HG03060 (cell line): ENCODE data around the gene GLYATL2.

Experiments
- ATAC-seq: cut with Tn5 transposase; IDR thresholded peaks from one replicate; pipeline ENCODE4 v1.9.1; 2021; ENCODE audit warnings: low read depth, moderate number of reproducible peaks; ENCODE audit not compliant: unreplicated experiment

The GLYATL2 gene

DNA sequence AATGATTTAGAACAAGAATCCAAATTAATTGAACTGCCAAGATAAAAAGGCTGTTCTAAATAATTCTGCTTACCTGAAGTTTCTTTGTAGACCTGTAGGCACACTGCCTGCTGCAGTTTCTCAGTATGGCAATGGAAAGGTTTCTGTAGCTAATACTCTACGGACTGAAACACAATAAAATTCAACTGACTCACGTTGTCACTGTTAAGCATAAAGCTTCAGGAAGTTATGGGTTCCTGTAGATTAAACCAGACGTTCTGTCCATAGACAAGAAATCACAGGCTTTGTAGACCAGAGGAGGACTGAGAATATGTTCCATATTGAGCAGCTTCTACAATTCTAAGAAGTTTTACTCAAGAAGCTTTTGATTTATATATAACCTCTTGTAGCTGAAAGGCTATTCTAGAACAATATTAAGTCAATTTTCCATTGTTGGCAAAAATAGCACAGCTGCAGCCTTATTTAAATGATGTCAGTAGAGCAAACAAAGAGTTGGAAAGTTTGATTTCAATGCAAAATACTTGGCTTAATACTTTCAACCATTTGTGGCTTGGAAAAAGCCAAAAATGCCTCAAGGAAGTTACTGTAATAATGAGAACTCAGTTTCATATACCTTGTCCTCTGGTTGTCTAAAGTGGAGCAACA is at the start of gene GLYATL2:
Gene GLYATL2, minus strand, starts transcription at position 344 of the 645 bp plus-strand sequence. CDS start 5,092 bp downstream, outside the sequence.
- ATAC-seq = no peak

DNA sequence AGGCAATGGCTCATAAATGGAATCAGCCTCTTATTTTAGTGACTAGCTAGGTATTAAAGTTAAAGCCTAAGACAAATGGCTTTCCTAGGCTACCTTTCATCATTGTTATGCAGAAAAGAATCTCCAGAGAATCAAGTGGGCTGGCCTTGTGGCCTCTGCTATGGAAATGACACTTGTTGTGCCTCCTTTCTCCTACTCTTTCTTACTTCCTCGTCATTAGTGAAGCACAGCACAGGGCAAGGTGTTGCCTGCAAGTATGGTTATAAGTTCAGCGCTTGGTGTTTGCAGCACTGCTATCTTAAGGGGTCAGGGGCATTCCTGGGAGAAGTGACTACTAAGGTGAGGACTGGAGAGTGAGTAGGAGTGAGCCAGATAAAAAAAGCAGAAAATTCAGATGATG is 49.4 kb upstream of the GLYATL2 start:
- no peak for ATAC-seq

DNA sequence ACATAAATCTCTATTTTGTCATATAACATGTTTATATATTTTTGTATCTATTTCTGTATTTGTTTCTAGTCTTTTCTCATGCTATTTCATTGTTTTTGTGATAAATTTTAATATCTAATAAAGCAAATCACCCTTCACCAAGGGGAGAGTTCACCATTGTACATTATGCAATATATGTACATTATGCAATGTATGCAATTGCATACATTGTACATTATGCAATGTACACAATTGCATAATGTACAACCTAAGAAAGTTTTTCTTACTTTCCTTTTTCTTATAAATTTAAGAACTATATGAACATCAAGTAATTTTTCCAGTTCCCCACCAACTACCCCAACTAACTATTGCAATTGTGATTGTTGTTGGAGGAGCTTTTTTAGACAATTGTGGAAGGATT is 44.1 kb upstream of the GLYATL2 start:
- no peak for ATAC-seq

- no peak for ATAC-seq
Measured at GRCh38 chr11:58887452-58887851, 42.9 kb upstream of the GLYATL2 start.

DNA sequence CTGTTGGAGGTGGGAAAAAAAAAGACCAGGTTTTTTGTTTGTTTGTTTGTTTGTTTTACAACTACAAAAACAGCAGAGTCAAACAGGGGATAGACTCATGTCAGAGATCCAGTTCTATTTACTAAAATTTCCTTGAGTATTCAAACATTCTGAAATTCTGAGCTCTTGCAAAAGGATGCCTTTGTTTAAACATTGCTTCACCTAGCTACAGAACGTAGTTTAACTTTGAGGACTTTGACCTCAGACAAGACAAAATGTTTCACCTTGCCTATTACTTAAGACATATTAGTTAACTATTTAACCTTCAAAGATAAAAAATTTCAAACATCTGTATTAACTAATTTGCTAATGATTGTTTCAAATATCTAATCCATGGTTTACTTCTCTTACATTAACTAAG is 36.1 kb upstream of the GLYATL2 start:
- ATAC-seq = no peak

DNA sequence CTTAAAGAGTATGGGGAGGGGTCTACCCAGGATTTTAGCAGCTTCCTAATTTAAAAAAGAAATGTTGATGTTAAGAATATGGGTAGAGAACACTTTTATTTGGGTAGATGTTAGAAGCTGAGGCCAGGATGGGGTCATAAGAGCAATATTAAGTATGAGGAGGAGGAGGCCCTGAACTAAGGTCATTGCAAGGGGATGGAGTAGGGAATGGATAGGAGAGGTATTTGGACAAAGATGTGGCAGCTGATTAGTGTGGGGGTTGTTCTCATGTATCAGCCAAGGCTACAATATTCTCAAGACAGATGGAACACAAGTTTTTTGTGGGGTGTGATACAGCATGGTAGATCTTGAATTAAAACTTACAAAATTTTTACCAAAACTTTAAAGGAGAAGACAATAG is 35.7 kb upstream of the GLYATL2 start:
- no peak for ATAC-seq

DNA sequence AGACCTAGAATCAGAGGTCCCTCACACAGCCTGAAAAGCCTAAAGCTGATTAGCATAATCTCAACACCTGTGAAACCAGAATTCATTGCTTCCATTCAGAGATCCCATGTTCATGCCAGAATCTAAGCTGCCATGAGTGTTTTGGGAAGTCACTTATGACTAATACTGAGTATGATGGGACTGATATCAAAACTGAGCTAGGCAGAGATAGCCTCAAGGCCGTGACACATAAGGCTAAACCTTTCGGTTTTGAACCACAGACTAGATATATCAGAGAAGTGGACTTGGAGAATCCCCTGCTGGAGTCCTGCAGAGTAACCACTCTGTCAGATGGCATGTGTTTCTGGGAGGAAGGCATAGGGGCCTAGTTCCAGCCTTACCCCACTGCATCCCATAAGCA is 23.1 kb upstream of the GLYATL2 start:
- no peak for ATAC-seq

- ATAC-seq = no peak
Measured at GRCh38 chr11:58866788-58867187, 22.3 kb upstream of the GLYATL2 start.

- no peak for ATAC-seq
Measured at GRCh38 chr11:58864335-58864734, 19.8 kb upstream of the GLYATL2 start.

DNA sequence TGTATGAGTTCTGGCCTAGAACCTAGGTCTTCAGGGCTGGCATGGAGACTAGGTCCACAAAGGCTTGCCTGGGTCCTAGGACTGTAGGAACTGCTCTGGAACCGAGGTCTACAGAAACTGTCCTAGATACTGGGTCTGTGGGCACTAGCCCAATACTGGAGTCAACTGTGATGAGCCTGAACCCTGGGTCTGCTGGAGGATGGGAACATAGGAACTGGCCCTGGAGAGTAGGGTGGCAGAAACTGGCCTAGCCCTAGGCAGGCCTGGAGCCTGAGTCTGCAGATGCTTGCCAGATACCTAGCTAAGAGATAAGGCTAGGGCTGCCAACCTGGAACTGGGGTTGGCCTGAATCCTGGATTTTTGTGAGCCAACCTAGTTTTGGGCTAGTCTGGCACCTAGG is 19.2 kb upstream of the GLYATL2 start:
- no peak for ATAC-seq

GRCh38 chr11:58861533-58861932 is 17.0 kb upstream of the GLYATL2 start:
- no peak for ATAC-seq

GRCh38 chr11:58856806-58857205 is 12.3 kb upstream of the GLYATL2 start:
- ATAC-seq = no peak

DNA sequence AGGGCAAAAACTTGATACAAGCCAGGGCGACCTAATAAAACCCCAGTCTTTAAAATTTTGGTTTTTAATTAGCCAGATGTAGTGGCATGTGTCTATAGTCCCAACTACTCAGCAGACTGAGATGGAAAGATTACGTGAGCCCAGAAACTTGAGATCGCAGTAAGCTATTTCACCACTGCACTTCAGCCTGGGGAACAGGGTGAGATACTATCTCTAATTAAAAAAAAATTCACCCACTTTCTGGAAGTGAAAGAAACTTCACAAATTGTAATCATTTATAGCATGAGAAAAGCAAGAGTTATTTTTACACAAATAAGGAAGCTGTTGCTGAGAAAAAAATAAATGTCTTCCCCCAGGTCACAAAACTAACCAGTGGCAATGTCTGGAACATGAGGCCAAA is 882 bp upstream of the GLYATL2 start:
- ATAC-seq = no peak

GRCh38 chr11:58837707-58838388 is 6.7 kb downstream of the GLYATL2 start:
- no peak for ATAC-seq

DNA sequence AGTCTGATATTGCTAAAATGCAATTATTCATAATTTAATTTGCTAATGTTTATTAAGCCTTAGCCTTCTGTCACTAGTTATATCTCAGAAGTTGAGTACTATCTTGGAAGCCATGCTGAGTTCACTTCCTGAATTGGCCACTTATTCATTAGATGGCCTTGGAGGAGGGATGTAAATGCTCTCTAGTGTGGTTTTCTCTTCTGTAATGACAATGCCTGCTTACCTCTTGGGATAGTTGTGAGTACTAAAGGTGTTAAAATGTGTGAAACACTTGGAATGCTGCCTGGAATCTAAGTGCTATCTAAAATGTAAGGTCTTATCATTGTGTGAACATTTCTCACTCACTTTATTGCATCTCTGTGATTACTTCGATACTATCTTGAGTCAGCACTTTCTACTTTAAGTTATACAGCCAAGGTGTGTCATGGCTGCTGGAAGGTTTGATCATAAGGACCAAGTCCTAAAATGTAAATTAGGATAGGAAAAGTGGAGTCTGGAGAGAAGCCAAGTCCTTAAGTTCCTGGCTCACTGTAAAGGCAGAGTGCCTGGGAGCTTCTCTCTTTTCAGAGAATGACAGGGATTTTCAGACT is 12.4 kb downstream of the GLYATL2 start:
- no peak for ATAC-seq

DNA sequence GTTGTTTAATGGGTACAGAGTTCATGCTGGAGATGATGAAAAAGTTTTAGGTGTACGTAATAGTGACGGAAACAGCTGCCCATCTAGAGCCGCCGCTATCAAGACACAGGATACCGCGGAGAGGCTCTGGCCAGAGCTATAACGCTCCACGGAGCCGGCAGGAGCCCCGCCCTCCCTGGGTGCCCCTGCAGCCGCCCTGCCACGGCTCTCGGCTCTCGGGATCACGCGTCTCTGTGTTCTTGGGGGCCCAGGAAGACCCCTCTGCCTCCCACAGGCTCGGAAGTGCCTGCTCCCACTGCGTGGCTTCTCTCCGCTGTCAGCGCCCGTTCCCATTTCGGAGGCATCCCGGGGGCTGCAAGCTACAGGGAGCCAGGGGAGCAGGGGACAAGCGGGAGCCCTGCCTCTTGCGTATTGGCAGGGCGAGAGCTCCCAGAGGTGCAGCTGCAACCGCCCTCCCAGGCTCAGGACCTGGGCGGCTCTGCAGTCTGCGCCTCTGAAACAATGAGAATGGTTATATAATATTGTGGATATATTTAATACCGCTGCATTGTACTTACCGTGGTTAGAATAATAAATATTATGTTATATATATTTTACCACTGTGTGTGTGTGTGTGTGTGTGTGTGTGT is 13.7 kb downstream of the GLYATL2 start:
- ATAC-seq = no peak

GRCh38 chr11:58829786-58830185 is 14.7 kb downstream of the GLYATL2 start:
- no peak for ATAC-seq

DNA sequence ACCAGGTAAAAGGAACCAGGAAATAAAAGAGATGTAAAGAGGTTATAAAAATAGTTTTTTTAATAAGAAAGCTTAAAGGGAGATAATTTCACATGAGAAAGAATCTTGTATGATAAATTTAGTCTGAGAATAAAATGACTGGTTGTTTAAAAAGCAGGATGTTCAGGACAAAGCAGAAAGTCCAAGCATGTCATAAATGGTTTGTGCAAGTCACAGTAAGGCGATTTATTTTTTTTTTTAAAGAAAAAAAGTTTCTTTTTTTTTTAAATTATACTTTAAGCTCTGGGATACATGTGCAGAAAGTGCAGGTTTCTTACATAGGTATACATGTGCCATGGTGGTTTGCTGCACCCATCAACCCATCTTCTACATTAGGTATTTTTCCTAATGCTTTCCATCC is 30.8 kb downstream of the GLYATL2 start:
- no peak for ATAC-seq

DNA sequence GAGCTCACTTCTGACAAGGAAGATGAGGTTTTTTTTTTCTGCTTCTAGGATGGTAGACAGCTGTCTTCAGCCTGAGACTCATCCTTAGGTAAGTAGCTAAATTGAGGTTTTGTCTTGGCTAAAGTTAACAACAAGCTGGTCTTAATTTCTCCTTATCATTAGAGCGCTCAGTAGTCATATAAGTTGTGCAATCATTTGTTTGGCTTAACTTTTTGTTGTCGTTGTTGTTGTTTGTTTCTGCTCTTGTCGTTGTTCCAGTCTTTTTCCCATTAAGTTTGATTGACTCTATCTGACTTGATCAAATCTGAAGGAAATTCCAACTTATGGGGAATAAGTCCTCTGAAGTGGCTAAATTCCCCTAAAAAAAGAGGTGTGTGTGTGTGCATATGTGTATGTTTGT is 33.0 kb downstream of the GLYATL2 start:
- ATAC-seq = no peak

- ATAC-seq = no peak
Measured at GRCh38 chr11:58807343-58807742, 37.2 kb downstream of the GLYATL2 start.

- no peak for ATAC-seq
Measured at GRCh38 chr11:58805065-58805464, 39.4 kb downstream of the GLYATL2 start.
